ENCODE data around the gene TACO1. TPM values are rescaled to one million over a fixed set of nuclear protein-coding genes. Genes with fewer than 3 reads are reported as not detected.
A peak's percentile ranks its signal among the peaks of the same experiment; 100 is the strongest.

Gene TACO1
- total and polyA plus RNA-seq, 10 donors, result 10.6 to 19.1 (median 15.3) TPM

DNA sequence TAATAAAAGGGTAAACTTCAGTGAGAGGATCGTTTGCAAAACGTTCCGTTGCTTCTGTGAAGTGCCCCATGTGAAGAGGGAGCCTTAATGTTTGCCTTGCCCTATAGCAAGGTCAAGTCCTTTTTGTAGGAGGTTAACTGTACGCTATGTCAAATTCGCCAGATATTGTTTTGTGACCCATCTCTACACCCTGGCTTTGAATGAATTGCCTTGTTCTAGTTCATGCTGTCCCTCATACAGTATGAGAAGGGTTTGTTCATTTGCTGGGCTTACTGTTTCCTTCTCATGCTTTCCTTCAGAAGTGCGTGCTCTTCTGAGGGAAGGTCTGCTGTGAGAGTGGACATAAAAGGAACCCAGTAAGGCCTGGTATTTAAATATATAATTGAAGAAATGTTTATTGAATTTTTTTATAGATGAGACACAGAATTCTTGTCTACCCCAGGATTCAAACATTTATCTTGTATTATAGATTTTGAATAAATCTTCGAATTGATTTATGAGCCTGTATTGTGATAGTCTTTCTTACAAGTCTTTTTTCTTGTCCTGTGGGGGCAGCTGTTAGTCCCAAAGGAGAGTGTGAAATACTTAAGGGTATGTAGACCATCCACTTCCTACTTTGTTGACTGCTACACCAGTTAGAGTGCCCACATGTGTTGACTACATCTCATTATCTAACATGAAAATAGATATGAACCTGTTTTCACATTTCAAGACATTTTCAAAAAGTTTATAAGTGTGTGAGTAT lies 23.3 kb downstream of the TACO1 start:
- no peak for DNase-seq
- Histone ChIP-seq H3K4me1 (peaks cover 33 to 71% (median 59%) of the 10 kb centered on the region in 6 donors), H3K9me3 (no peaks in the 10 kb centered on the region), H3K27ac (peak overlapping the region in 7 of 8 donors; percentile 21 to 96 (median 87)), H3K36me3 (peaks cover 0 to 9% (median 3%) of the 10 kb centered on the region in 6 donors), H3K4me3 (peak overlapping the region; percentile 44 to 83 (median 76)), H3K27me3 (replicated peaks in 1 of 7) (no peaks in the 10 kb centered on the region)
- TF ChIP-seq POLR2A (IDR thresholded peaks at IDR 0.05) (no peak), POLR2AphosphoS5 (IDR thresholded peaks at IDR 0.05) (no peak)
- TF ChIP-seq, protein P1, sequence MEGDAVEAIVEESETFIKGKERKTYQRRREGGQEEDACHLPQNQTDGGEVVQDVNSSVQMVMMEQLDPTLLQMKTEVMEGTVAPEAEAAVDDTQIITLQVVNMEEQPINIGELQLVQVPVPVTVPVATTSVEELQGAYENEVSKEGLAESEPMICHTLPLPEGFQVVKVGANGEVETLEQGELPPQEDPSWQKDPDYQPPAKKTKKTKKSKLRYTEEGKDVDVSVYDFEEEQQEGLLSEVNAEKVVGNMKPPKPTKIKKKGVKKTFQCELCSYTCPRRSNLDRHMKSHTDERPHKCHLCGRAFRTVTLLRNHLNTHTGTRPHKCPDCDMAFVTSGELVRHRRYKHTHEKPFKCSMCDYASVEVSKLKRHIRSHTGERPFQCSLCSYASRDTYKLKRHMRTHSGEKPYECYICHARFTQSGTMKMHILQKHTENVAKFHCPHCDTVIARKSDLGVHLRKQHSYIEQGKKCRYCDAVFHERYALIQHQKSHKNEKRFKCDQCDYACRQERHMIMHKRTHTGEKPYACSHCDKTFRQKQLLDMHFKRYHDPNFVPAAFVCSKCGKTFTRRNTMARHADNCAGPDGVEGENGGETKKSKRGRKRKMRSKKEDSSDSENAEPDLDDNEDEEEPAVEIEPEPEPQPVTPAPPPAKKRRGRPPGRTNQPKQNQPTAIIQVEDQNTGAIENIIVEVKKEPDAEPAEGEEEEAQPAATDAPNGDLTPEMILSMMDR (IDR thresholded peaks at IDR 0.05 in 8 of 11, conservative IDR thresholded peaks at IDR 0.05 in 3 of 11), result no peak
- WGBS, 5 donors, result 38 to 44% (median 42%) methylated on average over 7 of the region's 7 CpGs
- intact Hi-C loops (cut with DNase I; ENCODE audit: low total_unique reads), result loop anchor here (10.0 kb wide), 1 partner anchor 71 kb away; no protein-coding TSS in a partner anchor

DNA sequence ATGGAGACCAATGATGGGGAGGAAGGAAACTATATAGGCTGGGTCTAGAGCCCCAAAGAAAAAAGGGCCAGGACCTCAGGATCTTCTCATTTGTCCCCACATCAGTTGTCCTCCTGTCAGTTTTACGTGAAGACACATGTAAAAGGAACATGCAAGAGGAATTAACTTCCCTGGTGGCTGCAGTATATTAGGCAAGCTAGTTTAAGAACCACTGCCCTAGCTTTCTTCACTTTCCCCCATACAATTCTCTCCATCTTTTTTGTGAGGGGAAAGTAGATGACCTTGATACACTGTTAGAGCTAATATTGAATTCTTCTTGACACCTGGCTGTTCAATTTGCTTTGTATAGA lies 23.8 kb downstream of the TACO1 start:
- Histone ChIP-seq H3K27ac (peak overlapping the region in 5 of 8 donors; percentile 21 to 96 (median 89)), H3K4me1 (peaks cover 37 to 76% (median 64%) of the 10 kb centered on the region in 6 donors), H3K4me3 (peak overlapping the region in 4 of 8 donors; percentile 76 to 80 (median 76)), H3K27me3 (replicated peaks in 1 of 7) (no peaks in the 10 kb centered on the region), H3K9me3 (no peaks in the 10 kb centered on the region), H3K36me3 (peaks cover 0 to 14% (median 3%) of the 10 kb centered on the region in 6 donors)
- intact Hi-C loops (cut with DNase I; ENCODE audit: low total_unique reads), result loop anchor here (10.0 kb wide), 1 partner anchor 70 kb away; no protein-coding TSS in a partner anchor
- no peak for DNase-seq
- TF ChIP-seq POLR2A (IDR thresholded peaks at IDR 0.05), result no peak
- no peak for TF ChIP-seq POLR2AphosphoS5 (IDR thresholded peaks at IDR 0.05)
- TF ChIP-seq, protein P1 (IDR thresholded peaks at IDR 0.05 in 8 of 11, conservative IDR thresholded peaks at IDR 0.05 in 3 of 11), result no peak
- WGBS, 5 donors, result 41 to 79% (median 61%) methylated on average over 1 of the region's 1 CpG

DNA sequence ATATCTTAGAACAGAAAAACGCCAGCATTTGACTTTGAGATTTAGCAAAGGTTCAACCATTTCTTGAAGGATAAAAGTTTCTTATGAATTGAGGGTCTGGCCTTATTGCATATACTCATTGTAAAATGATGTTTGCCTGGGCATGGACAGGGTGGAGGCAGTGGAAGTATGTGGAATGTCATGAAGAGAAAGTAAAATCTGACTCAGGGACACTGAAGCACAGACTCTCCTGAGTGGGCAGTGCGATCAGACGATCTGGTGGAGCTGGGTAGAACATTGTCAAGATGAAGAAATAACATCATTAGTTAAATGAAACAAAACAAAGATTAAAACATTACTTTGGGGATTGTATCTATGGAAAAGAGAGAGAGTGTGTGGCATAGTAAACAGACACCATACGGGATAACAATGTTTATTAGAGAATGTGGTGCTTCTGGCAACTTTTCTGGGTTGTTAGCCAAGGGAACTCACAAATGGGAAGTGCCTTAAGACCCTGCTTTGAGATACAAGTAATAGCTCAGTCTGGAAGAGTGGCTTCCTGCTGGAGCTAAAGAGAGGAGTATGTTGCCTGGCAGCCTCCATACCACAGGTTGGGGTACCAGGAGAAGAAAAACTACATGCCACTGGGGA lies 26.0 kb downstream of the TACO1 start:
- no peak overlapping the region for H3K4me3 ChIP-seq
- H3K27me3 ChIP-seq (replicated peaks in 1 of 7), result no peaks in the 10 kb centered on the region
- H3K4me1 ChIP-seq, result peaks cover 41 to 88% (median 72%) of the 10 kb centered on the region in 6 donors
- DNase-seq, result no peak
- H3K27ac ChIP-seq, result peak overlapping the region in 4 of 8 donors; percentile 8 to 30 (median 10)
- no peak for TF ChIP-seq POLR2AphosphoS5 (IDR thresholded peaks at IDR 0.05)
- TF ChIP-seq, protein P1 (IDR thresholded peaks at IDR 0.05 in 8 of 11, conservative IDR thresholded peaks at IDR 0.05 in 3 of 11), result no peak
- TF ChIP-seq POLR2A (IDR thresholded peaks at IDR 0.05), result no peak
- H3K36me3 ChIP-seq, result peaks cover 0 to 16% (median 3%) of the 10 kb centered on the region in 6 donors
- 64 to 77% (median 68%) methylated on average over 4 of the region's 4 CpGs for WGBS, 5 donors
- intact Hi-C loops (cut with DNase I; ENCODE audit: low total_unique reads), result loop anchor here (10.0 kb wide), 1 partner anchor 68 kb away; no protein-coding TSS in a partner anchor
- H3K9me3 ChIP-seq, result no peaks in the 10 kb centered on the region

DNA sequence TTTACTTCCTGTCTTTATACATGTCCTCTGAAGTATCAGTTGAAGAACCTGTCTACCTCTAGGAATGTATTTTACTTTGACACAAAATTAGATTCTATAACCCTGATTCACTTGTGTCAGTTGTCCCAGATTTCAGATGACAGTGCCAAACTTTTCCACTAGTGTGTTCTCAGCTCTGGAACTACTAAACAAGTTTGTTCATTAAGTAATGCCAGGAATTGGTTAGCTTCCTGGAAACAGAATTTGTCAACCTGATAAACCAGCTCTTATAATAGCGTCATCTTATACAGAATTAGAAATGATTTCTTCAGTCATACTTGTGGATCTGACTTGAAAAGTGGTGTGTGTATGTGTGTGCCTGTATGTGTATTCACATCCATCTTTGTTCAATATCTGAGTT lies 28.9 kb downstream of the TACO1 start:
- Histone ChIP-seq H3K27me3 (replicated peaks in 1 of 7) (no peaks in the 10 kb centered on the region), H3K4me3 (no peak overlapping the region), H3K27ac (no peak overlapping the region), H3K9me3 (no peaks in the 10 kb centered on the region), H3K4me1 (peaks cover 42 to 100% (median 83%) of the 10 kb centered on the region in 6 donors), H3K36me3 (peaks cover 0 to 43% (median 17%) of the 10 kb centered on the region in 6 donors)
- 63 to 76% (median 71%) methylated on average over 1 of the region's 1 CpG for WGBS, 5 donors
- no peak for DNase-seq
- TF ChIP-seq, protein P1 (IDR thresholded peaks at IDR 0.05 in 8 of 11, conservative IDR thresholded peaks at IDR 0.05 in 3 of 11), result no peak
- TF ChIP-seq POLR2AphosphoS5 (IDR thresholded peaks at IDR 0.05) (no peak), POLR2A (IDR thresholded peaks at IDR 0.05) (no peak)
- intact Hi-C loops (cut with DNase I; ENCODE audit: low total_unique reads), result loop anchor here (10.0 kb wide), 1 partner anchor 65 kb away; no protein-coding TSS in a partner anchor
